DOHH2 (cell line): Measurements from ENCODE around the gene R3HDM2.

Experiments used
- CTCF ChIP-seq: fragments of 200-600 bp; sonication (generic); IDR thresholded peaks from one replicate; pipeline ENCODE4 v1.5.1; 2014; ENCODE audit warnings: antibody characterized with exemption, mild to moderate bottlenecking, low read depth, low read length; ENCODE audit not compliant: poor library complexity, severe bottlenecking
- EZH2phosphoT487 ChIP-seq: fragments of 200-600 bp; sonication (generic); IDR thresholded peaks from 2 replicates; pipeline ENCODE4 v1.6.1; 2017; ENCODE audit warnings: borderline replicate concordance, mild to moderate bottlenecking, antibody characterized with exemption, low read length, moderate library complexity, mixed read lengths

GRCh38 chr12:57385586-57385985 lies 45.3 kb downstream of the R3HDM2 start:
- TF ChIP-seq CTCF (no peak), EZH2phosphoT487 (no peak)
